Measurements from ENCODE around the gene RTP3. TPM values are rescaled to one million over a fixed set of nuclear protein-coding genes. Genes with fewer than 3 reads are reported as not detected.

RTP3 gene
- total RNA-seq, 1 experiment from 2014 or later = not detected

- no peaks in the 10 kb centered on the region for H3K79me2 ChIP-seq (ENCODE audit: insufficient read depth, low read length)
- no peaks in the 10 kb centered on the region for H3K4me1 ChIP-seq (ENCODE audit: control insufficient read depth in 1 of 2, insufficient read depth in 2 of 2, low read length in 2 of 2)
- no TSS peak for BruUV-seq (replicated peaks)
- peak; percentile 24 for DNase-seq (ENCODE audit: low read depth, low spot score)
- CTCF ChIA-PET = interaction anchor here (0.8 to 1.8 kb wide), 15 partner anchors 10 to 210 kb away, joined by 3 to 12 read pairs (median 4); no protein-coding TSS in a partner anchor
- TF ChIP-seq RAD21 (IDR thresholded peaks at IDR 0.05; ENCODE audit: low read depth) = peak; percentile 35; the same call in 1 of the 2 replicates
- no peak for TF ChIP-seq SRF (IDR thresholded peaks at IDR 0.05; ENCODE audit: low read depth)
- TF ChIP-seq CTCF (IDR thresholded peaks at IDR 0.05 in 2 of 3, conservative IDR thresholded peaks at IDR 0.05 in 1 of 3; ENCODE audit: borderline replicate concordance in 1 of 3, insufficient read depth in 1 of 3, low read depth in 2 of 3, low read length in 2 of 3) = peak; percentile 34 to 81 (median 78); a peak in 5 of 6 replicates
- peak overlapping the region; percentile 33; the same call in 1 of the 2 replicates for H3K4me2 ChIP-seq (ENCODE audit: low read length)
- H3K9me2 ChIP-seq (ENCODE audit: insufficient read depth) = no peaks in the 10 kb centered on the region
- RAD21 ChIA-PET (ENCODE audit: low non-redundant PET in 1 of 2, low total read pairs in 2 of 2, uncharacterized antibody in 2 of 2, unreplicated experiment in 2 of 2) = interaction anchor here in 1 of 2 experiments (0.8 kb wide), 1 partner anchor 108 kb away, joined by 3 read pairs; no protein-coding TSS in a partner anchor
- ATAC-seq = peak; percentile 91
- intact Hi-C loops (cut with micrococcal nuclease) = no loop called here
- peaks cover 13% of the 10 kb centered on the region; the same call in 1 of the 2 replicates for H3K27me3 ChIP-seq (ENCODE audit: insufficient read depth, low read length)
- no peak overlapping the region for H3K4me3 ChIP-seq (replicated peaks in 1 of 2; ENCODE audit: low read depth in 1 of 2, low read length in 2 of 2)
- H3K36me3 ChIP-seq (ENCODE audit: control insufficient read depth in 1 of 2, insufficient read depth in 2 of 2, low read length in 2 of 2) = no peaks in the 10 kb centered on the region
- POLR2A ChIA-PET = no interaction called here
- peak overlapping the region; percentile 32 for H2AFZ ChIP-seq (ENCODE audit: low read depth, low read length, poor library complexity, severe bottlenecking)
- H3K9ac ChIP-seq (ENCODE audit: low read length) = no peak overlapping the region
- no peak overlapping the region for H3K27ac ChIP-seq (ENCODE audit: low read depth, low read length)
- H3K9me3 ChIP-seq (ENCODE audit: control insufficient read depth in 1 of 2, insufficient read depth in 1 of 2, low read depth in 1 of 2, low read length in 2 of 2) = no peaks in the 10 kb centered on the region
- H4K20me1 ChIP-seq (ENCODE audit: insufficient read depth) = no peaks in the 10 kb centered on the region
Measured at GRCh38 chr3:46449755-46450552, 47.8 kb upstream of the RTP3 start.

DNA sequence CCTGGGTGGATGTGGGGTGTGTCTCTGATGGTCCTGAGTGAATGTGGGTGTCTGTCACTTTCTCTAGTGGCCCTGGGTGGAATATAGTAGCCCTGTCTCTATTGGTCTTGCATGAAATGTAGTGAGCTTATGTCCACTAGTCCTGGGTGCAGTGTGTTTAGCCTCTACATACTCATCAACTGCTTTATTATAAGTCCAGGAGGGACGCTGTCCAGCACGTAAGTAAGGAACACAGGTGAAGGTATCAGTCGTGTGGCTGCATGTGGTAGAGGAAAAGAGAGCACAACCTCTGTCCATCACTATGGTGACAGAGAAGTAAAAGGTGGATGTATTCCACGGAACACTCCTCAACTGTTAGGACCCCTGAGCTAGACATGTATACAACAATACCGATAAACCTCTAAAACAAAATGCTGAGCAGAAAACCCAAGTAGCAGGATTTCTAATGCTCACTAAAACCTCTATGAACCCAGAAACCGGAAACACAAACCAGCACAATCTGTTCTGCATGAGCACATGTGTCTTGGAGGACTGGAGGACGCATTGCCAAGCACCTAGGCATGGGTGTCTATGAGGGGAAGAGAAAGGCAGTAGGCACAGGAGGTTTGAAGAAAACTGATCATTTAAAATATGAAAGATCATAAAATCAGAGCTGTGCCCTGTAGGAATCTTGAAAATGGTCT, 44.1 kb upstream of the RTP3 start:
- ChIA-PET CTCF (no interaction called here), POLR2A (no interaction called here), RAD21 (ENCODE audit: low non-redundant PET in 1 of 2, low total read pairs in 2 of 2, uncharacterized antibody in 2 of 2, unreplicated experiment in 2 of 2) (no interaction called here)
- TF ChIP-seq SIN3A (IDR thresholded peaks at IDR 0.05; ENCODE audit: low read depth) = no peak
- TF ChIP-seq, protein P1, sequence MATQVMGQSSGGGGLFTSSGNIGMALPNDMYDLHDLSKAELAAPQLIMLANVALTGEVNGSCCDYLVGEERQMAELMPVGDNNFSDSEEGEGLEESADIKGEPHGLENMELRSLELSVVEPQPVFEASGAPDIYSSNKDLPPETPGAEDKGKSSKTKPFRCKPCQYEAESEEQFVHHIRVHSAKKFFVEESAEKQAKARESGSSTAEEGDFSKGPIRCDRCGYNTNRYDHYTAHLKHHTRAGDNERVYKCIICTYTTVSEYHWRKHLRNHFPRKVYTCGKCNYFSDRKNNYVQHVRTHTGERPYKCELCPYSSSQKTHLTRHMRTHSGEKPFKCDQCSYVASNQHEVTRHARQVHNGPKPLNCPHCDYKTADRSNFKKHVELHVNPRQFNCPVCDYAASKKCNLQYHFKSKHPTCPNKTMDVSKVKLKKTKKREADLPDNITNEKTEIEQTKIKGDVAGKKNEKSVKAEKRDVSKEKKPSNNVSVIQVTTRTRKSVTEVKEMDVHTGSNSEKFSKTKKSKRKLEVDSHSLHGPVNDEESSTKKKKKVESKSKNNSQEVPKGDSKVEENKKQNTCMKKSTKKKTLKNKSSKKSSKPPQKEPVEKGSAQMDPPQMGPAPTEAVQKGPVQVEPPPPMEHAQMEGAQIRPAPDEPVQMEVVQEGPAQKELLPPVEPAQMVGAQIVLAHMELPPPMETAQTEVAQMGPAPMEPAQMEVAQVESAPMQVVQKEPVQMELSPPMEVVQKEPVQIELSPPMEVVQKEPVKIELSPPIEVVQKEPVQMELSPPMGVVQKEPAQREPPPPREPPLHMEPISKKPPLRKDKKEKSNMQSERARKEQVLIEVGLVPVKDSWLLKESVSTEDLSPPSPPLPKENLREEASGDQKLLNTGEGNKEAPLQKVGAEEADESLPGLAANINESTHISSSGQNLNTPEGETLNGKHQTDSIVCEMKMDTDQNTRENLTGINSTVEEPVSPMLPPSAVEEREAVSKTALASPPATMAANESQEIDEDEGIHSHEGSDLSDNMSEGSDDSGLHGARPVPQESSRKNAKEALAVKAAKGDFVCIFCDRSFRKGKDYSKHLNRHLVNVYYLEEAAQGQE (IDR thresholded peaks at IDR 0.05; ENCODE audit: low read depth) = 0 out of 2 replicates have a peak, but pooled peaks have one; percentile 24
- H3K9me3 ChIP-seq (ENCODE audit: control insufficient read depth in 1 of 2, insufficient read depth in 1 of 2, low read depth in 1 of 2, low read length in 2 of 2) = no peaks in the 10 kb centered on the region
- H2AFZ ChIP-seq (ENCODE audit: low read depth, low read length, poor library complexity, severe bottlenecking) = no peak overlapping the region
- no peaks in the 10 kb centered on the region for H3K36me3 ChIP-seq (ENCODE audit: control insufficient read depth in 1 of 2, insufficient read depth in 2 of 2, low read length in 2 of 2)
- H3K4me3 ChIP-seq (replicated peaks in 1 of 2; ENCODE audit: low read depth in 1 of 2, low read length in 2 of 2) = no peak overlapping the region
- BruUV-seq (replicated peaks) = no TSS peak
- H4K20me1 ChIP-seq (ENCODE audit: insufficient read depth) = no peaks in the 10 kb centered on the region
- DNase-seq (ENCODE audit: low read depth, low spot score) (no peak), ATAC-seq (no peak)
- no peak overlapping the region for H3K9ac ChIP-seq (ENCODE audit: low read length)
- no peaks in the 10 kb centered on the region for H3K79me2 ChIP-seq (ENCODE audit: insufficient read depth, low read length)
- intact Hi-C loops (cut with micrococcal nuclease) = no loop called here
- H3K4me1 ChIP-seq (ENCODE audit: control insufficient read depth in 1 of 2, insufficient read depth in 2 of 2, low read length in 2 of 2) = no peaks in the 10 kb centered on the region
- 0 out of 2 replicates have a peak, but pooled peaks cover 13% of the 10 kb centered on the region for H3K27me3 ChIP-seq (ENCODE audit: insufficient read depth, low read length)
- no peak overlapping the region for H3K27ac ChIP-seq (ENCODE audit: low read depth, low read length)
- H3K9me2 ChIP-seq (ENCODE audit: insufficient read depth) = no peaks in the 10 kb centered on the region
- no peak overlapping the region for H3K4me2 ChIP-seq (ENCODE audit: low read length)
